Smooth muscle cell (in vitro differentiated cells): Measurements from ENCODE around the gene CDC42BPA. TPM values are rescaled to one million over a fixed set of nuclear protein-coding genes. Genes with fewer than 3 reads are reported as not detected.

Experiments used
- DNase-seq: peaks from one replicate; lab custom pipeline; 2025; ENCODE audit not compliant: unreplicated experiment; lab: John Stamatoyannopoulos, UW
- H2AFZ ChIP-seq: fragments of 200-600 bp; sonication (generic); 2 replicates; pipeline ENCODE4 v1.6.0; 2016; ENCODE audit warnings: antibody characterized with exemption, low read depth, mild to moderate bottlenecking
- H3F3A ChIP-seq: fragments of 200-600 bp; sonication (generic); 2 replicates; pipeline ENCODE4 v1.6.0; 2017; ENCODE audit warnings: antibody characterized with exemption, low read depth
- H3K27ac ChIP-seq: fragments of 200-600 bp; sonication (generic); 2 replicates; pipeline ENCODE4 v1.5.1; 2016; ENCODE audit warnings: low read depth, mild to moderate bottlenecking
- H3K27me3 ChIP-seq: fragments of 200-600 bp; sonication (generic); 2 replicates; pipeline ENCODE4 v1.6.1; 2016; ENCODE audit warnings: low read depth, mild to moderate bottlenecking
- H3K36me3 ChIP-seq: fragments of 200-600 bp; sonication (generic); 2 replicates; pipeline ENCODE4 v1.5.1; 2016; ENCODE audit warnings: low read depth
- H3K4me1 ChIP-seq: fragments of 200-600 bp; sonication (generic); 2 replicates; pipeline ENCODE4 v1.5.1; 2016; ENCODE audit warnings: low read depth
- H3K4me2 ChIP-seq: fragments of 200-600 bp; sonication (generic); 2 replicates; pipeline ENCODE4 v1.6.0; 2016; ENCODE audit warnings: mild to moderate bottlenecking
- H3K4me3 ChIP-seq: fragments of 200-600 bp; sonication (generic); 2 replicates; pipeline ENCODE4 v1.5.1; 2016; ENCODE audit warnings: mild to moderate bottlenecking
- H3K79me2 ChIP-seq: fragments of 200-600 bp; sonication (generic); 2 replicates; pipeline ENCODE4 v1.6.0; 2016; ENCODE audit warnings: low read depth, mild to moderate bottlenecking
- H3K9ac ChIP-seq: fragments of 200-600 bp; sonication (generic); 2 replicates; pipeline ENCODE4 v1.6.0; 2016; ENCODE audit warnings: low read depth
- H3K9me3 ChIP-seq: fragments of 200-600 bp; sonication (generic); replicated peaks from 2 replicates; pipeline ENCODE4 v1.5.1; 2016; ENCODE audit warnings: low read depth
- H4K20me1 ChIP-seq: fragments of 200-600 bp; sonication (generic); 2 replicates; pipeline ENCODE4 v1.6.0; 2016; ENCODE audit warnings: low read depth
- WGBS: methylation state at CpG from one replicate; pipeline ENCODE4 v1.1.7; 2016; ENCODE audit warnings: low lambda C conversion rate; 5-methylcytosine and 5-hydroxymethylcytosine counted together
- polyA plus RNA-seq: library from polyadenylated mRNA; unstranded; fragments of >200 nt; fragmentation: Nextera tagmentation; extraction: Ambion mirVana; gene quantifications from 2 replicates; pipeline ENCODE4 v1.2.1, GENCODE V29; 2016
- total RNA-seq: library from RNA; depleted of rRNA; stranded (reverse); fragments of >200 nt; gene quantifications from 2 replicates; pipeline ENCODE4 v1.2.3, GENCODE V29; 2014
- TF ChIP-seq, protein P1 (sequence below): fragments of 200-600 bp; sonication (generic); IDR thresholded peaks from 2 replicates; pipeline ENCODE4 v1.5.1; 2017; ENCODE audit warnings: borderline replicate concordance, mild to moderate bottlenecking, antibody characterized with exemption; ENCODE audit not compliant: insufficient read depth, poor library complexity, severe bottlenecking

CDC42BPA gene
- total and polyA plus RNA-seq, 2 experiments from 2014 or later: 14.8 to 34.9 TPM

DNA sequence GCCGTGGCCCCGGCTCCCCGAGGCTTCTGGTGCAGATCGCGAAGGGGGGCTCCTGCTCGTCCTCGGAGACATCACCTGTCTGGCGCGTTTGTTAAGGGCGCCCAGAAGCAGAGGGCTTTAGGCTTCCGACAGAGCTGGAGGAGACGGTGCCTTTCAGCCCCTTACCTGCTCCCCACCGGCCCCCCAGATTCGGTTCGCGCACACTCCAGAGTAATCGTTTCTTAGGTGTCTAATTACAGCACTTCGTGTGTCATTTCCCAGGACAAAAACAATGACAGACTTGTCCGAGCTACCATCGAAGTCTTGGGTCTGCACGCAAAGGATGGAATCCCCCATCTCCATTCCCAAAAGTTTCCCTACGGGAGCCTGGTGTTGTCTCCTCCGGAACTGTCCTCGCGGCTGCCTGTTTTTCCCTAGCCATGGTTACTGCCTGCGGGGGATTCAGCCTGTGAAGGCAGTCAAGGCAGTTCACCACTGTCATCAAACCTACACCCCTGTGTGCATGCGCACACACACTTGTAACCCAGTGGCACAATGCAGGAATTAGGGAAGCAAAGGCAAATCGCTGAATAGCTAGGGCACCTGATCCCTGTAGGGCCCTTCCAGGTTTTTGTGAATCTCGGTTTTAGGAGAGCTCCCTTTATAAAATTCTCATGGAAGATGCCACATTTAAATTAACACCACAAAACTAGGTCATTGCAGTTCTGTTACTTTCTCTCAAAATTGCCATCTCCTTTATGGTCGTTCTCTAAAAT is 738 bp upstream of the CDC42BPA start:
- DNase-seq: peak; percentile 42
- TF ChIP-seq, protein P1, sequence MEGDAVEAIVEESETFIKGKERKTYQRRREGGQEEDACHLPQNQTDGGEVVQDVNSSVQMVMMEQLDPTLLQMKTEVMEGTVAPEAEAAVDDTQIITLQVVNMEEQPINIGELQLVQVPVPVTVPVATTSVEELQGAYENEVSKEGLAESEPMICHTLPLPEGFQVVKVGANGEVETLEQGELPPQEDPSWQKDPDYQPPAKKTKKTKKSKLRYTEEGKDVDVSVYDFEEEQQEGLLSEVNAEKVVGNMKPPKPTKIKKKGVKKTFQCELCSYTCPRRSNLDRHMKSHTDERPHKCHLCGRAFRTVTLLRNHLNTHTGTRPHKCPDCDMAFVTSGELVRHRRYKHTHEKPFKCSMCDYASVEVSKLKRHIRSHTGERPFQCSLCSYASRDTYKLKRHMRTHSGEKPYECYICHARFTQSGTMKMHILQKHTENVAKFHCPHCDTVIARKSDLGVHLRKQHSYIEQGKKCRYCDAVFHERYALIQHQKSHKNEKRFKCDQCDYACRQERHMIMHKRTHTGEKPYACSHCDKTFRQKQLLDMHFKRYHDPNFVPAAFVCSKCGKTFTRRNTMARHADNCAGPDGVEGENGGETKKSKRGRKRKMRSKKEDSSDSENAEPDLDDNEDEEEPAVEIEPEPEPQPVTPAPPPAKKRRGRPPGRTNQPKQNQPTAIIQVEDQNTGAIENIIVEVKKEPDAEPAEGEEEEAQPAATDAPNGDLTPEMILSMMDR: no peak
- H3K9ac ChIP-seq: peak overlapping the region; percentile 82

DNA sequence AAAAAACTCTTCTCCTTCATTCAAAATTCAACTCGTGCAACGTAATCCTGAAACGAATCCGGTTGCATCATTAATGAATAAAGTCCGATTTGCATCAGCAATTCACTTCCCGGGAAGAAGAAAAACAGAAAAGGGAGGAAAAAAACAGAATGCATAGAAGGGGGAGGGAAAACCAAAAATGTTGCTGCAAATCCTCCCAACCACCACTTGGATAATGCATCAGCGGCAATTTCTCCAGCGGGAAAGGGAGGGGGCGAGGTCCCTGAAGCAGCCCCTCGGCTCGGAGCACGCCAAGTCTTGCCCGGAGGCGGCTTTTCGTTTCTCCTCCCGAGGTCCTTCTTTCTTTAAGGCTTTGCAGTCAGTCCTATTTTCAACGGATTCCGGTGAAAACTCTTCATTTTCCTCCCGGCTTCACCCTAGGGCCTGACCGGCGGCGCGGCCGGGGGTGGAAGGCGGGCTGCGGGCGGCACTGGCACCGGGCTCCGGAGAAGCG is 723 bp downstream of the CDC42BPA start:
- 0% methylated on average over 30 of the region's 30 CpGs for WGBS
- H3K4me1 ChIP-seq: peaks cover 26% of the 10 kb centered on the region
- peak; percentile 36 for DNase-seq
- peaks cover 45% of the 10 kb centered on the region for H4K20me1 ChIP-seq
- peak overlapping the region; percentile 82 for H3K9ac ChIP-seq
- H2AFZ ChIP-seq: peak overlapping the region; percentile 89
- H3K36me3 ChIP-seq: no peaks in the 10 kb centered on the region
- no peaks in the 10 kb centered on the region for H3K9me3 ChIP-seq
- peak overlapping the region; percentile 86 for H3K27ac ChIP-seq
- H3F3A ChIP-seq: no peaks in the 10 kb centered on the region
- H3K27me3 ChIP-seq: no peaks in the 10 kb centered on the region
- peak overlapping the region; percentile 94 for H3K4me2 ChIP-seq
- H3K4me3 ChIP-seq: peak overlapping the region; percentile 99
- peaks cover 49% of the 10 kb centered on the region for H3K79me2 ChIP-seq
- TF ChIP-seq, protein P1: peak; percentile 4

More for the DNA sequence above, 738 bp upstream of the CDC42BPA start:
- H3K36me3 ChIP-seq: no peaks in the 10 kb centered on the region
- peak overlapping the region; percentile 86 for H3K27ac ChIP-seq
- peak overlapping the region; percentile 99 for H3K4me3 ChIP-seq
- WGBS: 4% methylated on average over 30 of the region's 30 CpGs
- H4K20me1 ChIP-seq: peaks cover 32% of the 10 kb centered on the region
- no peaks in the 10 kb centered on the region for H3F3A ChIP-seq
- peaks cover 34% of the 10 kb centered on the region for H3K79me2 ChIP-seq
- no peaks in the 10 kb centered on the region for H3K9me3 ChIP-seq
- H2AFZ ChIP-seq: peak overlapping the region; percentile 85
- peak overlapping the region; percentile 94 for H3K4me2 ChIP-seq
- H3K4me1 ChIP-seq: peaks cover 18% of the 10 kb centered on the region
- no peaks in the 10 kb centered on the region for H3K27me3 ChIP-seq

DNA sequence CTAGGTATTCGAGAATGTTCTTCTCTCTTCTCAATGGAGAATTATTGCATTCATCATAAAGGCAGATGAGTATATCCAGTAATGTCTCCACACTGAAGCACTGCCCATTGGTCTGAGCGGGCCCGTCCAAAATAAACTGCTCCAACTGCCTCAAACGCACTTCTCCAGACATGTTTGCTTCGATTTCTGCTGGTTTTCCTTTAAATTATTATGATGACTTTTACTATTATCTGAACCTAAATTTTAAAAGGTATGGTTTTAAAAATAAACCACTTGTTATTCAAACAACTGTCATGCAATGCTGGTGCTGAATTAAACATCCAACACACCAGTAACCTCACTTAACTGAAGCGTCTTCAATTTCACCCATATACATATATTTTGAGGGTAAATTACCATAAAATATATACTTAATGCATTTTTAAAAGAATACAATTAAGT is 1.3 kb downstream of the CDC42BPA start:
- WGBS: 3% methylated on average over 6 of the region's 6 CpGs
- H3K36me3 ChIP-seq: no peaks in the 10 kb centered on the region
- H3K4me3 ChIP-seq: peak overlapping the region; percentile 99
- peak overlapping the region; percentile 86 for H3K27ac ChIP-seq
- no peaks in the 10 kb centered on the region for H3F3A ChIP-seq
- H3K4me2 ChIP-seq: peak overlapping the region; percentile 94
- DNase-seq: no peak
- H3K79me2 ChIP-seq: peaks cover 54% of the 10 kb centered on the region
- H3K9ac ChIP-seq: peak overlapping the region; percentile 82
- TF ChIP-seq, protein P1: no peak
- peak overlapping the region; percentile 48 for H2AFZ ChIP-seq
- H3K9me3 ChIP-seq: no peaks in the 10 kb centered on the region
- H3K27me3 ChIP-seq: no peaks in the 10 kb centered on the region
- peaks cover 50% of the 10 kb centered on the region for H4K20me1 ChIP-seq
- H3K4me1 ChIP-seq: peaks cover 26% of the 10 kb centered on the region

DNA sequence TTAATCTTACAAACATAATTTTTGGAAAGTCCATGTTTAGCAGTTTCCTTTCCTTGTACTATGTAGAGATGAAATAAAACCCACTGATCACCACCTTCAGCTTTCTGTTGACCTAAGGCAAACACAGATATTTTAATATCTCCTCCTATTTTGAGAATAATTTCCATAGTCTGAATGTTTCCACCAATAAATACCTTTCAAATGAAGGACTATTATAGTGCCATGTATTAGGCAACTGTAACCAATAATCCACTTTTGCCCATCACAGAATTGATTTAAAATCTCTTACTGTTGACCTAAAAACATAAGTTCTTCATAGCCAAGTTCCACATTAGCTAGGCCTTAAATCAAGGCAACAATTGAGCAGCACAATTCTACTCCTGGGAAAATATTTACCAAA is 1.8 kb downstream of the CDC42BPA start:
- peaks cover 60% of the 10 kb centered on the region for H3K79me2 ChIP-seq
- no peak overlapping the region for H2AFZ ChIP-seq
- no peaks in the 10 kb centered on the region for H3K9me3 ChIP-seq
- H3K4me1 ChIP-seq: peaks cover 26% of the 10 kb centered on the region
- peak overlapping the region; percentile 82 for H3K9ac ChIP-seq
- H3K27me3 ChIP-seq: no peaks in the 10 kb centered on the region
- no peaks in the 10 kb centered on the region for H3F3A ChIP-seq
- H3K27ac ChIP-seq: peak overlapping the region; percentile 86
- H4K20me1 ChIP-seq: peaks cover 56% of the 10 kb centered on the region
- peak overlapping the region; percentile 94 for H3K4me2 ChIP-seq
- no peaks in the 10 kb centered on the region for H3K36me3 ChIP-seq
- DNase-seq: no peak
- TF ChIP-seq, protein P1: no peak
- H3K4me3 ChIP-seq: peak overlapping the region; percentile 99
